Measurements from ENCODE around the gene KCNQ2.

Gene KCNQ2

GRCh38 chr20:63501818-63502670, 29.6 kb upstream of the KCNQ2 start:
- DNase-seq = no peak

- no peak for DNase-seq
Observed at GRCh38 chr20:63500902-63501817, 28.7 kb upstream of the KCNQ2 start.

- DNase-seq = no peak
Observed at GRCh38 chr20:63500151-63500901, 27.9 kb upstream of the KCNQ2 start.

DNA sequence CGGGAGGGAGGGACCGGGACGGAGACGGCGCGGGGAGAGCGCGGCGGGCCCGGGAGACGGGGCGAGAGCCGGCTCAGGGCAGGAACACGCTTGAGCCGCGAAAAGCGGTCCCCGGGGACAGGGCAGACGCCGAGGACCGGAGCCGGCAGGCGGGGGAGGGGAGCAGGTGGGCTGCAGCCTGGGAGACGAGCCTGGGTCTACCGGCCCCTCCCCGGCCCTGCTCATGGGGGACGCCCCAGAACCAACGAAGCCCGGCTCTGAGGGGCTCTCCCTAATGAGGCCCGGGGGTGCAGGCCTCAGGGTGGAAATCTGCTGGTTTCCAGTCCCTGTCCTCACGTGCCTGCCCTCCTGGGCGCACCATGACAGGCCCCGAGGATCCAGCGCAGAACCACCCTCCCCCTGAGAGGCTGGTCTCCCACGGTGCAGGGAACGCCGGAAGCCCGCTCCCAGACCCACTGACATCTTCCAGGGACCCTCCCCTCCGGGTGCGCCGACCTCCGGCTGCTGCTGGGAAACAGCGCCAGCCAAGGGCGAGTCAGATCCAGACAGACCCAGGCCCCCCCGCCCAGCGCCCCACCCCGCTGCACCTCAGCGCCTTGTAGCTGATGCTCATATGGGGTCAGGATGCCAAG, 27.0 kb upstream of the KCNQ2 start:
- no peak for DNase-seq

- peak; percentile 53 for DNase-seq
Observed at GRCh38 chr20:63498960-63499337, 26.5 kb upstream of the KCNQ2 start, which contains the start of gene EEF1A2. Gene EEF1A2, minus strand, starts transcription at chr20:63499083. Its CDS starts 1,320 bp downstream, at chr20:63497763.

- no peak for DNase-seq
Observed at GRCh38 chr20:63497946-63498935, 25.8 kb upstream of the KCNQ2 start.

DNA sequence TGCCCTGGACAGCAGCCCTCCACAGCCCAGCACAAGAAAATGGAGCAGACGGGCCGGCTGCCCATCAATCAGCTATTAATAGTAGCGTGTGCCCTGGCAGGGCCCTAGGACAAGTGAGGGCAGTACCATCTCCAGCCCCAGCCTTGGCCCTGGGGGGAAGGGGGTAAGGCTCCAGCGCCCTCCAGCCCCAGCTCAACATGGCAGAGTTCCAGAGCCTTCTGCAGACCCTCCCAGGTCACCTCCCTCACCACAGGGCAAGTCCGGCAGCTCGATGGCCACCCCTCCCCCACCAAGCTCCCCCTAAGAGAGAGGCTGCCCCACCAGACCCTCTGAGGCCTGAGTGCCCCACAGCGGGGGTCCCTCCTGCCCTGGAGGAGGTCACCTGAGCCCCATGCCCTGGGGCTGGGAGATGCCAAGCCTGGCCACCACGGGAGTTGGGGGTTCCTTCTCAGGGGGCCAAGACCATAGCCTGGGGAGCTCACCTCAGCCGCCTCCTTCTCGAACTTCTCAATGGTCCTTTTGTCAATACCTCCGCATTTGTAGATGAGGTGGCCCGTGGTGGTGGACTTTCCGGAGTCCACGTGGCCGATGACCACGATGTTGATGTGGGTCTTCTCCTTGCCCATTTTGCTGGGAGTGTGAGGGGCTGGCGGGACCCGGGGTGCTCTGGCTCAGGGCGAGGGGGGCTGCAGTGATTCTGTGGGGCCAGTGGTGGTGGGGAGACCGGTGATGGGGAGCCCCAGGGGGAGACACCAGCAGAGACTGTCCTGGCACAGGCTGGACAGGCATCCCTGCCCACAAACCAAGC, 24.9 kb upstream of the KCNQ2 start:
- no peak for DNase-seq

GRCh38 chr20:63496596-63497120, 24.2 kb upstream of the KCNQ2 start:
- no peak for DNase-seq

- DNase-seq = peak; percentile 84
Observed at GRCh38 chr20:63495741-63496595, 23.5 kb upstream of the KCNQ2 start.

DNA sequence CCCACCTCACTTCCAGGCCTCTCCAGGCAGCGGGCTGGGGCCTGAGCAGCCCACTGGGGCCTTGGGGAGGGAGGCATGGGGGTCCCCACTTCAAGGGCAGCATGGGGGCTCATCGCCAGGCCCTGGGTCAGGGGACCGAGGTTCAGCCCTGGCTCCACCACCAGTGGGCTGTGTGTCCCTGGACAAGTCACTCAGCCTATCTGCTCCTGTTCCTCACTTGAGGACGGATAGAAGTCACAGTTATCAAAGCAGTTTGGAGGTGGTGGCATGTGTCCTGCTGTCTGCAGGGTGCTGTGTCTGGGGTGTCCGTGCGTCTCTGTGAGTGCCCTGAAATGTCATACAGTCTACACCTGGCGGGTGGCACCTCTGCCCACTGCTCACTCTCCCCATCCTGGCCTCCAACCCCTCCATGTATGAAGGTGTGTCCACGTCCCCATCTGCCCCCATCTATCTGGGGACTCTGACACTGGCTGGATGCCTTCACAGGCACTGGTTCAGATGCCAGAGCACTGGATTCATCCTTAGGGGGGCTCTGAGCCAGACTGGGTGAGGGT, 22.8 kb upstream of the KCNQ2 start:
- no peak for DNase-seq

- DNase-seq = no peak
Observed at GRCh38 chr20:63494420-63495166, 22.1 kb upstream of the KCNQ2 start.

- no peak for DNase-seq
Observed at GRCh38 chr20:63494084-63494419, 21.6 kb upstream of the KCNQ2 start.

GRCh38 chr20:63493563-63494020, 21.1 kb upstream of the KCNQ2 start:
- no peak for DNase-seq

DNA sequence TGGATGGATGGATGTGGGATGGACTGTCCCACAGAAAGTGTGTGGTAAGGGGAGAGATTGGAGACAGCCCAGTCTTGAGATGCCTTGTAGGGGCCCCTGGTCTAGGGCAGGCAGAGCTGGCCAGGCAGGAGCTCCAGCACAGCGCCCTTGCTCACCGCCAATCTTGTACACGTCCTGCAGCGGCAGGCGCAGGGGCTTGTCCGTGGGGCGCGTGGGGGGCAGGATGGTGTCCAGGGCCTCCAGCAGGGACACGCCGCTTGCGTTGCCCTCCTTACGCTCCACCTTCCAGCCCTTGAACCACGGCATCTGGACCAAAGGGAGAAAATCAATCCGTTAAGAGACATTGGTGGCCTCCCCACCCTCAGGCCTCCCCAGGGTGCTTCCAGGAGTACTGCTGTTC, 20.5 kb upstream of the KCNQ2 start:
- no peak for DNase-seq

GRCh38 chr20:63492518-63492917, 20.1 kb upstream of the KCNQ2 start:
- no peak for DNase-seq

DNA sequence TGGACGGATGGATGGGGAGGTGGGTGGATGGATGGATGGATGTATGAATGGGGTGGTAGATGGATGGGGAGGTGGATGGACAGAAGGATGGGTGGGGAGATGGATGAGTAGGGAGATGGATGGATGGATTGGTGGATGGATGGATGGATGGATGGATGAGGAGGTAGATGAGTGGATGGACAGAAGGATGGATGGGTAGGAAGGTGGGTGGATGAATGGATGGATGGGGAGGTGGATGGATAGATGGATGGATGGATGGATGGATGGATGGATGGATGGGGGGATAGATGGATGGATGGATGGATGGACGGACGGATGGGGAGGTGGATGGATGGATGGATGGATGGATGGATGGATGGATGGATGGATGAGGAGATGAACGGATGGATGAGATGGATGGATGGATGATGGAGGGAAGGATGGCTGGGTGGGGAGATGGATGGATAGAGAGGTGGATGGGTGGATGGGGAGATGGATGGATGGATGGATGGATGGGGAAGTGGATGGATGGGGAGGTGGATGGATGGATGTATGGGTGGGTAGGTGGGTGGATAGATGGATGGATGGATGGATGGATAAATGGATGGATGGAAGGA, 19.3 kb upstream of the KCNQ2 start:
- no peak for DNase-seq

GRCh38 chr20:63491078-63491477, 18.6 kb upstream of the KCNQ2 start:
- DNase-seq = no peak
